Nephron progenitor cell (in vitro differentiated cells): ENCODE measurements around the gene SNTG2.

Source experiments
- DNase-seq: peaks from one replicate; pipeline ENCODE4 v3.0.0; 2021
- H3K27ac Mint-ChIP-seq: 2 replicates; pipeline ENCODE4 v1.8.0; 2021; ENCODE audit warnings: mild to moderate bottlenecking, moderate library complexity, mixed read lengths
- H3K27me3 Mint-ChIP-seq: 2 replicates; pipeline ENCODE4 v1.8.0; 2021; ENCODE audit warnings: mild to moderate bottlenecking, low read depth, mixed read lengths; ENCODE audit not compliant: poor library complexity
- H3K36me3 Mint-ChIP-seq: 2 replicates; pipeline ENCODE4 v1.8.0; 2021; ENCODE audit warnings: low read depth, mixed read lengths
- H3K4me1 Mint-ChIP-seq: 2 replicates; pipeline ENCODE4 v1.8.0; 2021; ENCODE audit warnings: mixed read lengths
- H3K4me3 Mint-ChIP-seq: 2 replicates; pipeline ENCODE4 v1.8.0; 2021; ENCODE audit warnings: mild to moderate bottlenecking, moderate library complexity, mixed read lengths
- H3K9me3 Mint-ChIP-seq: 2 replicates; pipeline ENCODE4 v1.8.0; 2021; ENCODE audit warnings: mild to moderate bottlenecking, moderate library complexity, mixed read lengths
- CTCF ChIP-seq: fragments of 200-600 bp; sonication (generic); IDR thresholded peaks from 2 replicates; pipeline ENCODE4 v1.5.0; 2021; ENCODE audit warnings: antibody characterized with exemption

SNTG2 gene

GRCh38 chr2:1231466-1232063, 280.9 kb downstream of the SNTG2 start:
- H3K9me3 Mint-ChIP-seq = peaks cover 27% of the 10 kb centered on the region
- DNase-seq = no peak
- H3K4me1 Mint-ChIP-seq = peaks cover 17% of the 10 kb centered on the region
- H3K27ac Mint-ChIP-seq = no peak overlapping the region
- H3K4me3 Mint-ChIP-seq = no peak overlapping the region
- H3K27me3 Mint-ChIP-seq = peaks cover 7% of the 10 kb centered on the region
- TF ChIP-seq CTCF = no peak
- H3K36me3 Mint-ChIP-seq = peaks cover 11% of the 10 kb centered on the region

GRCh38 chr2:1233281-1233680, 282.6 kb downstream of the SNTG2 start:
- H3K9me3 Mint-ChIP-seq = peaks cover 27% of the 10 kb centered on the region
- peaks cover 11% of the 10 kb centered on the region for H3K27me3 Mint-ChIP-seq
- H3K4me1 Mint-ChIP-seq = peaks cover 11% of the 10 kb centered on the region
- TF ChIP-seq CTCF = no peak
- H3K36me3 Mint-ChIP-seq = peaks cover 11% of the 10 kb centered on the region
- no peak for DNase-seq
- H3K4me3 Mint-ChIP-seq = no peak overlapping the region
- H3K27ac Mint-ChIP-seq = peak overlapping the region; percentile 9

- peaks cover 14% of the 10 kb centered on the region for H3K27me3 Mint-ChIP-seq
- peaks cover 11% of the 10 kb centered on the region for H3K4me1 Mint-ChIP-seq
- H3K36me3 Mint-ChIP-seq = peaks cover 11% of the 10 kb centered on the region
- peaks cover 16% of the 10 kb centered on the region for H3K9me3 Mint-ChIP-seq
- TF ChIP-seq CTCF = no peak
- no peak overlapping the region for H3K27ac Mint-ChIP-seq
- no peak for DNase-seq
- no peak overlapping the region for H3K4me3 Mint-ChIP-seq
Observed at GRCh38 chr2:1234731-1235308, 284.2 kb downstream of the SNTG2 start.

GRCh38 chr2:1235806-1236205, 285.2 kb downstream of the SNTG2 start:
- Mint-ChIP-seq H3K36me3 (peaks cover 1% of the 10 kb centered on the region), H3K4me1 (peaks cover 11% of the 10 kb centered on the region), H3K27me3 (peaks cover 14% of the 10 kb centered on the region), H3K27ac (no peak overlapping the region), H3K4me3 (no peak overlapping the region), H3K9me3 (peaks cover 7% of the 10 kb centered on the region)
- no peak for TF ChIP-seq CTCF
- DNase-seq = no peak

GRCh38 chr2:1236606-1237005, 286.0 kb downstream of the SNTG2 start:
- Mint-ChIP-seq H3K4me3 (no peak overlapping the region), H3K27me3 (peaks cover 17% of the 10 kb centered on the region), H3K27ac (no peak overlapping the region), H3K36me3 (no peaks in the 10 kb centered on the region), H3K9me3 (no peaks in the 10 kb centered on the region), H3K4me1 (peaks cover 11% of the 10 kb centered on the region)
- TF ChIP-seq CTCF = no peak
- no peak for DNase-seq

- Mint-ChIP-seq H3K27me3 (peaks cover 17% of the 10 kb centered on the region), H3K4me3 (no peak overlapping the region), H3K36me3 (no peaks in the 10 kb centered on the region), H3K9me3 (no peaks in the 10 kb centered on the region), H3K27ac (no peak overlapping the region), H3K4me1 (peaks cover 11% of the 10 kb centered on the region)
- DNase-seq = no peak
- TF ChIP-seq CTCF = no peak
Observed at GRCh38 chr2:1237783-1238182, 287.1 kb downstream of the SNTG2 start.
